Muscle layer of colon (tissue), 2 donors: Measurements from ENCODE around the gene TRAPPC10.
"Not testable (repeated sequence)": the region's sequence is repeated elsewhere in the genome, so short reads cannot be mapped to it uniquely, and the experiment has no call there.

ENCODE experiments used
- H3K27ac ChIP-seq: one replicate; pipeline ENCODE4 v1.7.0; 2013; ENCODE audit warnings: low read depth, mild to moderate bottlenecking, low read length, moderate library complexity
- H3K27me3 ChIP-seq, 2 donors: one replicate each; pipeline ENCODE4 v1.7.0; 2013; ENCODE audit warnings: low read length in 2 of 2, mild to moderate bottlenecking in 2 of 2; ENCODE audit not compliant: insufficient read depth in 2 of 2, control insufficient read depth in 1 of 2
- H3K36me3 ChIP-seq: one replicate; pipeline ENCODE4 v1.7.0; 2013; ENCODE audit warnings: mild to moderate bottlenecking, low read length; ENCODE audit not compliant: insufficient read depth
- H3K4me1 ChIP-seq: one replicate; pipeline ENCODE4 v1.7.0; 2013; ENCODE audit warnings: mild to moderate bottlenecking, low read length; ENCODE audit not compliant: insufficient read depth
- H3K4me3 ChIP-seq, 2 donors: one replicate each; pipeline ENCODE4 v1.7.0; 2013; ENCODE audit warnings: low read length in 2 of 2, low read depth in 1 of 2, mild to moderate bottlenecking in 1 of 2, moderate library complexity in 1 of 2
- H3K9ac ChIP-seq: one replicate; pipeline ENCODE4 v1.7.0; 2013; ENCODE audit warnings: low read length
- H3K9me3 ChIP-seq: one replicate; pipeline ENCODE4 v1.7.0; 2013; ENCODE audit warnings: mild to moderate bottlenecking, low read length
- donor health status: abdominal sarcoma.
- donor health status: Adenocarcinoma of cecum.

Gene TRAPPC10

GRCh38 chr21:44113702-44114371 is 101.7 kb downstream of the TRAPPC10 start:
- H3K36me3 ChIP-seq, H3K27ac ChIP-seq, H3K4me3 ChIP-seq, H3K27me3 ChIP-seq, H3K4me1 ChIP-seq, H3K9me3 ChIP-seq, H3K9ac ChIP-seq: not testable (repeated sequence)

GRCh38 chr21:44122131-44122530 is 110.0 kb downstream of the TRAPPC10 start:
- not testable (repeated sequence) for H3K27me3 ChIP-seq, H3K36me3 ChIP-seq, H3K9ac ChIP-seq, H3K4me1 ChIP-seq, H3K4me3 ChIP-seq, H3K9me3 ChIP-seq, H3K27ac ChIP-seq

GRCh38 chr21:44127827-44128226 is 115.7 kb downstream of the TRAPPC10 start:
- not testable (repeated sequence) for H3K9ac ChIP-seq

GRCh38 chr21:44133715-44134057 is 121.6 kb downstream of the TRAPPC10 start:
- H3K27ac ChIP-seq, H3K27me3 ChIP-seq, H3K9me3 ChIP-seq, H3K36me3 ChIP-seq, H3K4me3 ChIP-seq, H3K4me1 ChIP-seq, H3K9ac ChIP-seq: not testable (repeated sequence)

More at GRCh38 chr21:44127827-44128226, 115.7 kb downstream of the TRAPPC10 start:
- H3K27ac ChIP-seq, H3K4me1 ChIP-seq, H3K4me3 ChIP-seq, H3K9me3 ChIP-seq, H3K27me3 ChIP-seq, H3K36me3 ChIP-seq: not testable (repeated sequence)

- not testable (repeated sequence) for H3K9me3 ChIP-seq, H3K9ac ChIP-seq, H3K4me1 ChIP-seq, H3K27me3 ChIP-seq, H3K27ac ChIP-seq, H3K36me3 ChIP-seq, H3K4me3 ChIP-seq
Measured at GRCh38 chr21:44134732-44135131, 122.6 kb downstream of the TRAPPC10 start.

GRCh38 chr21:44138039-44138438 is 125.9 kb downstream of the TRAPPC10 start:
- H3K4me1 ChIP-seq, H3K4me3 ChIP-seq, H3K27me3 ChIP-seq, H3K9me3 ChIP-seq, H3K36me3 ChIP-seq, H3K9ac ChIP-seq, H3K27ac ChIP-seq: not testable (repeated sequence)

GRCh38 chr21:44139787-44140551 is 127.9 kb downstream of the TRAPPC10 start:
- H3K36me3 ChIP-seq, H3K9ac ChIP-seq, H3K9me3 ChIP-seq, H3K4me1 ChIP-seq, H3K4me3 ChIP-seq, H3K27ac ChIP-seq, H3K27me3 ChIP-seq: not testable (repeated sequence)

GRCh38 chr21:44140552-44140932 is 128.4 kb downstream of the TRAPPC10 start:
- H3K4me3 ChIP-seq, H3K36me3 ChIP-seq, H3K9me3 ChIP-seq, H3K4me1 ChIP-seq, H3K27ac ChIP-seq, H3K27me3 ChIP-seq, H3K9ac ChIP-seq: not testable (repeated sequence)

- H3K27ac ChIP-seq, H3K9me3 ChIP-seq, H3K27me3 ChIP-seq, H3K4me3 ChIP-seq, H3K9ac ChIP-seq, H3K36me3 ChIP-seq, H3K4me1 ChIP-seq: not testable (repeated sequence)
Measured at GRCh38 chr21:44142470-44142869, 130.4 kb downstream of the TRAPPC10 start.

GRCh38 chr21:44143380-44143779 is 131.3 kb downstream of the TRAPPC10 start:
- not testable (repeated sequence) for H3K27me3 ChIP-seq, H3K27ac ChIP-seq, H3K36me3 ChIP-seq, H3K4me1 ChIP-seq, H3K9ac ChIP-seq, H3K4me3 ChIP-seq, H3K9me3 ChIP-seq

- H3K27me3 ChIP-seq, H3K4me1 ChIP-seq, H3K9ac ChIP-seq, H3K9me3 ChIP-seq, H3K27ac ChIP-seq, H3K36me3 ChIP-seq, H3K4me3 ChIP-seq: not testable (repeated sequence)
Measured at GRCh38 chr21:44143996-44144395, 131.9 kb downstream of the TRAPPC10 start.
